GM21825 (cell line): ENCODE results near the gene VEPH1.

ENCODE experiments used
- ATAC-seq: cut with Tn5 transposase; IDR thresholded peaks from one replicate; pipeline ENCODE4 v1.9.1; 2021; ENCODE audit warnings: mild to moderate bottlenecking, moderate library complexity; ENCODE audit not compliant: unreplicated experiment

Gene VEPH1

GRCh38 chr3:157232141-157232540 lies 271.1 kb downstream of the VEPH1 start:
- ATAC-seq = no peak

- no peak for ATAC-seq
These were observed 272.1 kb downstream of the VEPH1 start for GRCh38 chr3:157231071-157231470.

GRCh38 chr3:157226173-157226847 lies 276.9 kb downstream of the VEPH1 start:
- no peak for ATAC-seq

GRCh38 chr3:157225001-157225400 lies 278.2 kb downstream of the VEPH1 start:
- no peak for ATAC-seq

- ATAC-seq = no peak
These were observed 282.3 kb downstream of the VEPH1 start for GRCh38 chr3:157220883-157221282.

- no peak for ATAC-seq
These were observed 283.0 kb downstream of the VEPH1 start for GRCh38 chr3:157220211-157220610.

GRCh38 chr3:157219215-157219614 lies 284.0 kb downstream of the VEPH1 start:
- ATAC-seq = no peak
